HUES6 (cell line): ENCODE data around the gene E2F2.

ENCODE experiments used
- H3K27ac ChIP-seq: 2 replicates; pipeline ENCODE4 v1.7.0; 2013; ENCODE audit warnings: low read depth, mild to moderate bottlenecking, low read length, inconsistent platforms
- H3K27me3 ChIP-seq: 2 replicates; pipeline ENCODE4 v1.6.1; 2013; ENCODE audit warnings: low read length; ENCODE audit not compliant: control insufficient read depth, insufficient read depth
- H3K36me3 ChIP-seq: 2 replicates; pipeline ENCODE4 v1.6.1; 2013; ENCODE audit warnings: low read length; ENCODE audit not compliant: control insufficient read depth, insufficient read depth
- H3K4me1 ChIP-seq: 2 replicates; pipeline ENCODE4 v1.6.1; 2013; ENCODE audit warnings: low read length; ENCODE audit not compliant: control insufficient read depth, insufficient read depth
- H3K4me3 ChIP-seq: 2 replicates; pipeline ENCODE4 v1.5.1; 2013; ENCODE audit warnings: low read depth, low read length
- H3K9ac ChIP-seq: one replicate; pipeline ENCODE4 v1.6.1; 2013; ENCODE audit warnings: mild to moderate bottlenecking, low read length
- H3K9me3 ChIP-seq: 2 replicates; pipeline ENCODE4 v1.6.1; 2013; ENCODE audit warnings: low read depth, low read length; ENCODE audit not compliant: control insufficient read depth, insufficient read depth

Gene E2F2

GRCh38 chr1:23478896-23479665 is 52.0 kb downstream of the E2F2 start:
- Histone ChIP-seq H3K9me3 (no peaks in the 10 kb centered on the region), H3K36me3 (peaks cover 4% of the 10 kb centered on the region; the same call in 1 of the 2 replicates), H3K4me1 (peaks cover 17% of the 10 kb centered on the region), H3K4me3 (no peak overlapping the region), H3K27me3 (0 out of 2 replicates have a peak, but pooled peaks cover 4% of the 10 kb centered on the region), H3K27ac (no peak overlapping the region), H3K9ac (no peak overlapping the region)

GRCh38 chr1:23477359-23478144 is 53.5 kb downstream of the E2F2 start:
- H3K36me3 ChIP-seq = peaks cover 4% of the 10 kb centered on the region; the same call in 1 of the 2 replicates
- no peak overlapping the region for H3K27ac ChIP-seq
- H3K9me3 ChIP-seq = no peaks in the 10 kb centered on the region
- H3K27me3 ChIP-seq = no peaks in the 10 kb centered on the region
- no peak overlapping the region for H3K4me3 ChIP-seq
- H3K9ac ChIP-seq = no peak overlapping the region
- H3K4me1 ChIP-seq = peaks cover 13% of the 10 kb centered on the region; the same call in 1 of the 2 replicates

- Histone ChIP-seq H3K36me3 (peaks cover 4% of the 10 kb centered on the region; the same call in 1 of the 2 replicates), H3K4me1 (no peaks in the 10 kb centered on the region; the same call in 1 of the 2 replicates), H3K9me3 (no peaks in the 10 kb centered on the region), H3K27me3 (no peaks in the 10 kb centered on the region), H3K27ac (no peak overlapping the region), H3K9ac (no peak overlapping the region), H3K4me3 (no peak overlapping the region)
Measured at GRCh38 chr1:23475641-23476040, 55.4 kb downstream of the E2F2 start.

- H3K4me3 ChIP-seq = no peak overlapping the region
- H3K27ac ChIP-seq = no peak overlapping the region
- H3K4me1 ChIP-seq = no peaks in the 10 kb centered on the region
- no peaks in the 10 kb centered on the region for H3K27me3 ChIP-seq
- peaks cover 4% of the 10 kb centered on the region; the same call in 1 of the 2 replicates for H3K36me3 ChIP-seq
- no peaks in the 10 kb centered on the region for H3K9me3 ChIP-seq
- no peak overlapping the region for H3K9ac ChIP-seq
Measured at GRCh38 chr1:23475134-23475628, 55.9 kb downstream of the E2F2 start.

GRCh38 chr1:23473037-23473800 is 57.8 kb downstream of the E2F2 start:
- H3K9ac ChIP-seq = no peak overlapping the region
- H3K27ac ChIP-seq = no peak overlapping the region
- H3K27me3 ChIP-seq = no peaks in the 10 kb centered on the region
- no peaks in the 10 kb centered on the region for H3K9me3 ChIP-seq
- no peak overlapping the region for H3K4me3 ChIP-seq
- peaks cover 4% of the 10 kb centered on the region; the same call in 1 of the 2 replicates for H3K36me3 ChIP-seq
- no peaks in the 10 kb centered on the region for H3K4me1 ChIP-seq

- Histone ChIP-seq H3K4me3 (no peak overlapping the region), H3K27ac (no peak overlapping the region), H3K36me3 (peaks cover 3% of the 10 kb centered on the region; the same call in 1 of the 2 replicates), H3K9ac (no peak overlapping the region), H3K9me3 (no peaks in the 10 kb centered on the region), H3K4me1 (no peaks in the 10 kb centered on the region), H3K27me3 (no peaks in the 10 kb centered on the region)
Measured at GRCh38 chr1:23472351-23473036, 58.5 kb downstream of the E2F2 start.

- H3K27me3 ChIP-seq = no peaks in the 10 kb centered on the region
- no peaks in the 10 kb centered on the region for H3K9me3 ChIP-seq
- no peaks in the 10 kb centered on the region for H3K36me3 ChIP-seq
- no peak overlapping the region for H3K4me3 ChIP-seq
- no peak overlapping the region for H3K9ac ChIP-seq
- no peaks in the 10 kb centered on the region for H3K4me1 ChIP-seq
- no peak overlapping the region for H3K27ac ChIP-seq
Measured at GRCh38 chr1:23471473-23472075, 59.5 kb downstream of the E2F2 start.

GRCh38 chr1:23470282-23471070 is 60.6 kb downstream of the E2F2 start:
- Histone ChIP-seq H3K9ac (no peak overlapping the region), H3K4me1 (no peaks in the 10 kb centered on the region), H3K27ac (no peak overlapping the region), H3K36me3 (no peaks in the 10 kb centered on the region), H3K4me3 (no peak overlapping the region), H3K27me3 (no peaks in the 10 kb centered on the region), H3K9me3 (no peaks in the 10 kb centered on the region)

GRCh38 chr1:23469372-23469982 is 61.6 kb downstream of the E2F2 start:
- Histone ChIP-seq H3K27me3 (no peaks in the 10 kb centered on the region), H3K27ac (no peak overlapping the region), H3K4me3 (no peak overlapping the region), H3K9me3 (no peaks in the 10 kb centered on the region), H3K36me3 (no peaks in the 10 kb centered on the region), H3K4me1 (no peaks in the 10 kb centered on the region), H3K9ac (no peak overlapping the region)
